Measurements from ENCODE around the gene ZNF490.

DNA sequence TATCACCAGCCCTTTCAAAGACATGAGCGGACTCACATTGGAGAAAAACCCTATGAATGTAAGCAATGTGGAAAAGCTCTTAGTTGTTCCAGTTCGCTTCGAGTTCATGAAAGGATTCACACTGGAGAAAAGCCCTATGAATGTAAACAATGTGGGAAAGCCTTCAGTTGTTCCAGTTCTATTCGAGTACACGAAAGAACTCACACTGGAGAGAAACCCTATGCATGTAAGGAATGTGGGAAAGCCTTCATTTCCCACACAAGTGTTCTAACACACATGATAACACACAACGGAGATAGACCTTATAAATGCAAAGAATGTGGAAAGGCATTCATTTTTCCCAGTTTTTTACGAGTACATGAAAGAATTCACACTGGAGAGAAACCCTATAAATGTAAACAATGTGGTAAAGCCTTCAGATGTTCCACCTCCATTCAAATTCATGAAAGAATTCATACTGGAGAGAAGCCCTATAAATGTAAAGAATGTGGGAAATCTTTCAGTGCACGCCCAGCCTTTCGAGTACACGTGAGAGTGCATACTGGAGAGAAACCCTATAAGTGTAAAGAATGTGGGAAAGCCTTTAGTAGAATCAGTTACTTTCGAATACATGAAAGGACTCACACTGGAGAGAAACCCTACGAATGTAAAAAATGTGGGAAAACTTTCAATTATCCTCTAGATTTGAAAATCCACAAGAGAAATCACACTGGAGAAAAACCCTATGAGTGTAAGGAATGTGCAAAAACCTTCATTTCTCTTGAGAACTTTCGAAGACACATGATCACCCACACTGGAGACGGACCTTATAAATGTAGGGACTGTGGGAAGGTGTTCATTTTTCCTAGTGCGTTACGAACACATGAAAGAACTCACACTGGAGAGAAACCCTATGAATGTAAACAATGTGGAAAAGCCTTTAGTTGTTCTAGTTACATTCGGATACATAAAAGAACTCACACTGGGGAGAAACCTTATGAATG lies 17.7 kb upstream of the ZNF490 start:
- TF ChIP-seq, protein P1, sequence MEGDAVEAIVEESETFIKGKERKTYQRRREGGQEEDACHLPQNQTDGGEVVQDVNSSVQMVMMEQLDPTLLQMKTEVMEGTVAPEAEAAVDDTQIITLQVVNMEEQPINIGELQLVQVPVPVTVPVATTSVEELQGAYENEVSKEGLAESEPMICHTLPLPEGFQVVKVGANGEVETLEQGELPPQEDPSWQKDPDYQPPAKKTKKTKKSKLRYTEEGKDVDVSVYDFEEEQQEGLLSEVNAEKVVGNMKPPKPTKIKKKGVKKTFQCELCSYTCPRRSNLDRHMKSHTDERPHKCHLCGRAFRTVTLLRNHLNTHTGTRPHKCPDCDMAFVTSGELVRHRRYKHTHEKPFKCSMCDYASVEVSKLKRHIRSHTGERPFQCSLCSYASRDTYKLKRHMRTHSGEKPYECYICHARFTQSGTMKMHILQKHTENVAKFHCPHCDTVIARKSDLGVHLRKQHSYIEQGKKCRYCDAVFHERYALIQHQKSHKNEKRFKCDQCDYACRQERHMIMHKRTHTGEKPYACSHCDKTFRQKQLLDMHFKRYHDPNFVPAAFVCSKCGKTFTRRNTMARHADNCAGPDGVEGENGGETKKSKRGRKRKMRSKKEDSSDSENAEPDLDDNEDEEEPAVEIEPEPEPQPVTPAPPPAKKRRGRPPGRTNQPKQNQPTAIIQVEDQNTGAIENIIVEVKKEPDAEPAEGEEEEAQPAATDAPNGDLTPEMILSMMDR (IDR thresholded peaks at IDR 0.05; ENCODE audit: low read depth, low read length) = no peak
- no peak for TF ChIP-seq EZH2phosphoT487 (IDR thresholded peaks at IDR 0.05; ENCODE audit: low read depth)

All from OCI-LY3 (cell line).